A673 (cell line): ENCODE data around the gene XPO6. TPM values are rescaled to one million over a fixed set of nuclear protein-coding genes. Genes with fewer than 3 reads are reported as not detected.

Experiments used
- BruUV-seq: library from RNA; stranded (reverse); fragments of 400-500 nt; replicated peaks from 2 replicates; lab custom pipeline; 2021; lab: Mats Ljungman, UMichigan
- CTCF ChIA-PET: fragments of 300-600 bp; sonication (Branson Sonifier 250); formaldehyde crosslinking; loops from one replicate; lab custom pipeline; 2022; ENCODE audit warnings: antibody characterized with exemption; lab: Charles Lee
- POLR2A ChIA-PET: fragments of 300-600 bp; sonication (Branson Sonifier 250); formaldehyde crosslinking; loops from one replicate; lab custom pipeline; 2022; ENCODE audit warnings: antibody characterized with exemption; ENCODE audit not compliant: low non-redundant PET; lab: Charles Lee
- DNase-seq: peaks from one replicate; pipeline ENCODE4 v3.0.0-alpha.2; 2015; ENCODE audit warnings: low spot score
- H3K27ac ChIP-seq: fragments of 200-600 bp; sonication (generic); 2 replicates; pipeline ENCODE4 v1.5.1; 2016; ENCODE audit warnings: mixed run types, low read depth, mild to moderate bottlenecking, mixed read lengths, antibody characterized with exemption, low read length; ENCODE audit not compliant: poor library complexity, severe bottlenecking
- H3K27me3 ChIP-seq: fragments of 200-600 bp; sonication (generic); replicated peaks from 2 replicates; pipeline ENCODE4 v1.6.1; 2017; ENCODE audit warnings: mixed run types, low read depth, mild to moderate bottlenecking, mixed read lengths, antibody characterized with exemption, low read length; ENCODE audit not compliant: insufficient read depth, poor library complexity
- H3K36me3 ChIP-seq: fragments of 200-600 bp; sonication (generic); 2 replicates; pipeline ENCODE4 v1.6.1; 2016; ENCODE audit warnings: mixed run types, mild to moderate bottlenecking, mixed read lengths, antibody characterized with exemption, low read length; ENCODE audit not compliant: insufficient read depth, poor library complexity, severe bottlenecking
- H3K4me1 ChIP-seq: fragments of 200-600 bp; sonication (generic); 2 replicates; pipeline ENCODE4 v1.6.1; 2017; ENCODE audit warnings: mixed run types, mild to moderate bottlenecking, mixed read lengths, antibody characterized with exemption, low read length; ENCODE audit not compliant: insufficient read depth, poor library complexity, severe bottlenecking
- H3K4me3 ChIP-seq: fragments of 200-600 bp; sonication (generic); 2 replicates; pipeline ENCODE4 v1.5.1; 2016; ENCODE audit warnings: low read depth, mixed run types, mild to moderate bottlenecking, mixed read lengths, low read length; ENCODE audit not compliant: poor library complexity, severe bottlenecking
- H3K9me3 ChIP-seq: fragments of 200-600 bp; sonication (generic); 2 replicates; pipeline ENCODE4 v1.6.1; 2016; ENCODE audit warnings: mixed run types, low read depth, mild to moderate bottlenecking, mixed read lengths, antibody characterized with exemption, low read length; ENCODE audit not compliant: poor library complexity, severe bottlenecking
- EZH2 ChIP-seq: fragments of 200-600 bp; sonication (generic); IDR thresholded peaks from 2 replicates; pipeline ENCODE4 v1.6.1; 2017; ENCODE audit warnings: borderline replicate concordance, low read depth, mild to moderate bottlenecking, mixed read lengths, antibody characterized with exemption, low read length; ENCODE audit not compliant: poor library complexity, severe bottlenecking
- intact Hi-C: fragments of 100-400 bp; cut with micrococcal nuclease; formaldehyde crosslinking; loops from one replicate; pipeline ENCODE4 v1.10.0; 2022; ENCODE audit not compliant: unreplicated experiment
- total RNA-seq: library from RNA; stranded (reverse); gene quantifications from 2 replicates; pipeline ENCODE4 v1.2.3, GENCODE V29; 2021
- TF ChIP-seq, protein P1 (sequence below): fragments of 300-800, 200-600 bp; sonication (generic); conservative IDR thresholded peaks from 2 replicates; pipeline ENCODE4 v1.5.1; 2017; ENCODE audit warnings: low read depth, mild to moderate bottlenecking, antibody characterized with exemption, low read length, moderate library complexity, mixed read lengths

The XPO6 gene
- total RNA-seq, 1 experiment from 2014 or later = 155 TPM

DNA sequence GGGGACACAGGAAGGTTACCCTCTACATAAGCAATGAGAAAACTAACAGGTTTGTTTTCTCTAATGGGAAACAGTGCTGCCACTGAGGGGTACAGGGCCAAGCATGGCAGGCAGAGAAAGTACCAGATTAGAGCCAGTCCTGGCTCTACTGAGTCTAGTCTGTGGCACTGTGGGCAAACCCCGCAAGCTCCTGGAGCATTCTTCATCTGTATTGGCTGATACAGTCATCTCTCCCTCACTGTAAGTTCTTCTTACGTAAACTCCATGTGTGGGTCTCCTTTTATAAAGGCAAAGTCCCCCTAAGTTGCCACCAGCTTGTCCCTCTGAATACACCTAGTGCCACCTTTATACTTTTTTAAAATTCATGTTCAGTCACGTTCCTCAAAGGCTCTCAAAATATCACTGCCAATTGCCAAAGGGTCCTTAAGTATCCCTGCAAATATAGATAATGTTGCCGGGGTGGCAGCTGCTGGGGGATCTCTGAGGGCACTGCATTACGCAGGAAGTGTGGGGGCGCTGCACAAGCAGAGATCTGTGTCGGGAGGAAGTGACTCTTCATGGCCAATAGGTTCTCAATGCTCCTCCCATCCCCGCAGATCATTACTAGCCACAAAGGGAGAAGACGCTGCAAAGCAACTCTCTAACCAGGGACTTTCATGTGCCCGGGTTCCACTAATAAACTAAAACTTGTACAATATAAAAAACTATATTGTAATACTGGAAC lies 18.8 kb downstream of the XPO6 start:
- Histone ChIP-seq H3K27me3 (no peaks in the 10 kb centered on the region), H3K36me3 (no peaks in the 10 kb centered on the region), H3K4me3 (peak overlapping the region; percentile 5), H3K9me3 (no peaks in the 10 kb centered on the region), H3K4me1 (peaks cover 61% of the 10 kb centered on the region), H3K27ac (peak overlapping the region; percentile 77)
- no TSS peak for BruUV-seq
- CTCF ChIA-PET = no interaction called here
- intact Hi-C loops = loop anchor here (5.0 kb wide), 1 partner anchor 41 kb away; no protein-coding TSS in a partner anchor
- TF ChIP-seq EZH2 = no peak
- TF ChIP-seq, protein P1, sequence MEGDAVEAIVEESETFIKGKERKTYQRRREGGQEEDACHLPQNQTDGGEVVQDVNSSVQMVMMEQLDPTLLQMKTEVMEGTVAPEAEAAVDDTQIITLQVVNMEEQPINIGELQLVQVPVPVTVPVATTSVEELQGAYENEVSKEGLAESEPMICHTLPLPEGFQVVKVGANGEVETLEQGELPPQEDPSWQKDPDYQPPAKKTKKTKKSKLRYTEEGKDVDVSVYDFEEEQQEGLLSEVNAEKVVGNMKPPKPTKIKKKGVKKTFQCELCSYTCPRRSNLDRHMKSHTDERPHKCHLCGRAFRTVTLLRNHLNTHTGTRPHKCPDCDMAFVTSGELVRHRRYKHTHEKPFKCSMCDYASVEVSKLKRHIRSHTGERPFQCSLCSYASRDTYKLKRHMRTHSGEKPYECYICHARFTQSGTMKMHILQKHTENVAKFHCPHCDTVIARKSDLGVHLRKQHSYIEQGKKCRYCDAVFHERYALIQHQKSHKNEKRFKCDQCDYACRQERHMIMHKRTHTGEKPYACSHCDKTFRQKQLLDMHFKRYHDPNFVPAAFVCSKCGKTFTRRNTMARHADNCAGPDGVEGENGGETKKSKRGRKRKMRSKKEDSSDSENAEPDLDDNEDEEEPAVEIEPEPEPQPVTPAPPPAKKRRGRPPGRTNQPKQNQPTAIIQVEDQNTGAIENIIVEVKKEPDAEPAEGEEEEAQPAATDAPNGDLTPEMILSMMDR = peak; percentile 52
- DNase-seq = peak; percentile 77
- POLR2A ChIA-PET = no interaction called here

DNA sequence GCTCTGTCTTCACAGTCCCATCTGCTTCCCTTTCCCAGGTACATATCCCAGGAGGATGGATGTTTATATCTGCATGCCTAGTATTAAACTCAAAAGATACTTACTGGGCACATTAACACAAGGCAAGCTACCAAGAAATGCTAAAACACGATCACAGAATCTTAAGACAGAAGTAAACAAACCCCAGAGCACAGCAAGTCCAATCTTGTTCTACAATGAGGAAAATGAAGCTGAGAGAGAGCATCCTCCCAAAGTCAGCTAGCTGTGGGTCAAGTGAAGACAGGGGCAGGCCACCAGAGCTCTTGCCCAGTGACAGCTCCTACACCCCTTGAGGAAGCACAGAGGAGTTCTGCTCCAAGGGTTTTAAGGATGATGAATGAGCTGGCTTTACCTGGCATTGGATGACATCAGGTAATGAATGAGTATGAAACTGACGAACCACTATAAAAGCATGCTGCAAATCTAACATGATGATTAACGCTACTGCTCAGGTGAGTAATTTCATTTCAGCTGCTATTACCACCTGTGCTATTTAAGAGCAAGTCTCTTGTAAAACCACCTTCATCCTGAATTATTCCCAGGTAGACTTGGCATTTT lies 20.3 kb downstream of the XPO6 start:
- Histone ChIP-seq H3K27me3 (no peaks in the 10 kb centered on the region), H3K36me3 (no peaks in the 10 kb centered on the region), H3K27ac (no peak overlapping the region), H3K4me3 (no peak overlapping the region), H3K4me1 (peaks cover 71% of the 10 kb centered on the region), H3K9me3 (no peaks in the 10 kb centered on the region)
- intact Hi-C loops = loop anchor here (5.0 kb wide), 1 partner anchor 39 kb away; no protein-coding TSS in a partner anchor
- BruUV-seq = no TSS peak
- DNase-seq = no peak
- TF ChIP-seq EZH2 = no peak
- TF ChIP-seq, protein P1 = no peak
- ChIA-PET POLR2A (interaction anchor here (0.6 kb wide), 1 partner anchor 20 kb away, joined by 3 read pairs; no protein-coding TSS in a partner anchor), CTCF (no interaction called here)

DNA sequence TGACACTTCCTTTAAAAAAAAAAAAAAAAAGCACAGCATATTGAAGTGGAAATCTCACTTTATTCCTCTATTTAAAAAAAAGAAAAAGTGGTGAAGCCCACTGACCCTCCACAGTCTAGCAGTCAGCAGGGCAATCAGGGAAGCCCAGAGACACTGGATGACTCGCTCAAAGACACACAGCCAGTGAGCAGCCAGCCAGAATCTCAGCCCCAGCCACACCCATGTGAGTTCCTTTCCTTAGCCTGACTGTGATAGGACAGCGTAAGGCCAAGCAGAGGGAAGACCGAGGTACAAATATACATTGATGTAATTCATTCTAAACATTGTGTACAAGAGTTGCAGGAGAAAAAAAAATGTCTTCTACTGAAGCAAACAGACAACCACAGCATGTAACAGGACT lies 22.5 kb downstream of the XPO6 start:
- peak overlapping the region; percentile 70 for H3K27ac ChIP-seq
- no peak for DNase-seq
- H3K36me3 ChIP-seq = no peaks in the 10 kb centered on the region
- ChIA-PET CTCF (no interaction called here), POLR2A (no interaction called here)
- TF ChIP-seq, protein P1 = no peak
- TF ChIP-seq EZH2 = no peak
- peaks cover 6% of the 10 kb centered on the region for H3K9me3 ChIP-seq
- no peak overlapping the region for H3K4me3 ChIP-seq
- BruUV-seq = no TSS peak
- peaks cover 60% of the 10 kb centered on the region for H3K4me1 ChIP-seq
- H3K27me3 ChIP-seq = no peaks in the 10 kb centered on the region
- intact Hi-C loops = no loop called here
